Measurements from ENCODE around the gene CYP1A2. TPM values are rescaled to one million over a fixed set of nuclear protein-coding genes. Genes with fewer than 3 reads are reported as not detected.

The CYP1A2 gene
- total and polyA plus RNA-seq, 9 of the 15 experiments (the other 6 are each of a cell fraction or from before 2014, with no cell fraction given): not detected

GRCh38 chr15:74783072-74783807, 34.6 kb downstream of the CYP1A2 start (continued):
- TF ChIP-seq TFAP4 (CRISPR knock-in tag; IDR thresholded peaks at IDR 0.05; ENCODE audit: borderline replicate concordance) (peak; percentile 61; the same call in 1 of the 2 replicates), FOXA3 (CRISPR knock-in tag; conservative IDR thresholded peaks at IDR 0.05 in 1 of 2, IDR thresholded peaks at IDR 0.05 in 1 of 2) (no peak), ZNF239 (CRISPR knock-in tag; IDR thresholded peaks at IDR 0.05) (no peak), NBN (IDR thresholded peaks at IDR 0.05; ENCODE audit: low read depth) (no peak), ZBTB5 (IDR thresholded peaks at IDR 0.05) (no peak), E2F5 (CRISPR knock-in tag; IDR thresholded peaks at IDR 0.05) (no peak), CHD1 (IDR thresholded peaks at IDR 0.05; ENCODE audit: low read length) (peak; percentile 30), TAF15 (IDR thresholded peaks at IDR 0.05; ENCODE audit: low read depth, low read length) (no peak), TSC22D4 (tag; IDR thresholded peaks at IDR 0.05) (no peak), RBM39 (optimal IDR thresholded peaks at IDR 0.05; ENCODE audit: low read depth, low read length) (no peak), MNT (conservative IDR thresholded peaks at IDR 0.05) (peak; percentile 82 to 87), ATF6 (CRISPR knock-in tag; IDR thresholded peaks at IDR 0.05) (peak; percentile 43; the same call in 1 of the 2 replicates), BRF1 (IDR thresholded peaks at IDR 0.05; ENCODE audit: borderline replicate concordance, extremely low read depth, insufficient read length) (no peak), SMAD3 (CRISPR knock-in tag; conservative IDR thresholded peaks at IDR 0.05) (no peak), ZNF253 (CRISPR knock-in tag; conservative IDR thresholded peaks at IDR 0.05) (no peak), YY1 (IDR thresholded peaks at IDR 0.05; ENCODE audit: borderline replicate concordance in 1 of 3, control insufficient read depth in 1 of 3, extremely low read depth in 1 of 3, insufficient read depth in 3 of 3, insufficient read length in 1 of 3, insufficient replicate concordance in 2 of 3, low read depth in 1 of 3, low read length in 2 of 3) (peak in 2 of 3 experiments; percentile 5 to 17)

Measured in K562 (cell line).